Heart left ventricle (tissue), 16 donors: ENCODE results near the gene LANCL1. TPM values are rescaled to one million over a fixed set of nuclear protein-coding genes. Genes with fewer than 3 reads are reported as not detected.
A peak's percentile ranks its signal among the peaks of the same experiment; 100 is the strongest.

ENCODE experiments used
- ATAC-seq, 4 donors: fragments of 200-7000 bp; cut with Tn5 transposase; one replicate each; pipeline ENCODE4 v1.9.1; 2020 to 2022; ENCODE audit warnings: moderate library complexity in 4 of 4, mild to moderate bottlenecking in 3 of 4, moderate number of reproducible peaks in 1 of 4
- DNase-seq, 5 donors: peaks; one replicate each; pipeline ENCODE4 v3.0.0-alpha.2; 2020
- H3K27ac ChIP-seq, 12 donors: fragments of 200-600 bp; sonication (generic) in 4 of 12; one replicate each; pipeline versions ENCODE4 v1.5.0 to v1.8.0; 2016 to 2022; ENCODE audit warnings: mild to moderate bottlenecking in 2 of 12
- H3K27me3 ChIP-seq, 9 donors: fragments of 200-600 bp; sonication (generic) in 2 of 9; one replicate each; pipeline versions ENCODE4 v1.5.1 to v1.8.0; 2016 to 2022; ENCODE audit warnings: mild to moderate bottlenecking in 3 of 9
- H3K36me3 ChIP-seq, 9 donors: fragments of 200-600 bp; sonication (generic) in 2 of 9; one replicate each; pipeline versions ENCODE4 v1.5.0 to v1.8.0; 2018 to 2022; ENCODE audit warnings: mild to moderate bottlenecking in 2 of 9
- H3K4me1 ChIP-seq, 12 donors: fragments of 200-600 bp; sonication (generic) in 4 of 12; one replicate each; pipeline versions ENCODE4 v1.5.0 to v1.8.0; 2016 to 2022; ENCODE audit warnings: mild to moderate bottlenecking in 3 of 12
- H3K4me3 ChIP-seq, 12 donors: fragments of 200-600 bp; sonication (generic) in 4 of 12; one replicate each; pipeline versions ENCODE4 v1.5.0 to v1.8.0; 2017 to 2022; ENCODE audit warnings: mild to moderate bottlenecking in 9 of 12, moderate library complexity in 4 of 12
- H3K9me3 ChIP-seq, 12 donors: fragments of 200-600 bp; sonication (generic) in 4 of 12; one replicate each; pipeline versions ENCODE4 v1.5.0 to v1.8.0; 2016 to 2022; ENCODE audit warnings: mild to moderate bottlenecking in 1 of 12
- CTCF ChIP-seq, 12 donors: fragments of 200-600 bp; sonication (generic) in 4 of 12; IDR thresholded peaks; one replicate each; pipeline versions ENCODE4 v1.5.0 to v1.8.0; 2018 to 2022; ENCODE audit warnings: antibody characterized with exemption in 12 of 12, mild to moderate bottlenecking in 5 of 12
- POLR2A ChIP-seq, 2 donors: fragments of 450-650 bp; IDR thresholded peaks; one replicate each; pipeline ENCODE4 v1.6.1; 2017; ENCODE audit warnings: antibody characterized with exemption in 2 of 2, mild to moderate bottlenecking in 2 of 2, moderate library complexity in 2 of 2
- WGBS, 4 donors: extraction: QIAGEN DNeasy Blood & Tissue Kit in 2 of 4; methylation state at CpG; one replicate each; pipeline versions ENCODE4 v1.1.5 to v1.1.7; 2013 to 2018; 5-methylcytosine and 5-hydroxymethylcytosine counted together
- intact Hi-C, 10 donors: fragments of 100-400 bp; cut with DNase I; formaldehyde crosslinking; loops; one replicate each; pipeline versions ENCODE4 v1.11.1 to v1.14.2; 2022
- polyA plus RNA-seq, 2 donors: library from polyadenylated mRNA; stranded (reverse); fragments of 200-250 nt; gene quantifications; one replicate each; pipeline ENCODE4 v1.2.3, GENCODE V29; 2013
- total RNA-seq, 9 donors: library from RNA; depleted of rRNA in 2 of 9; stranded (reverse); fragments of >200 nt in 2 of 9; fragmentation: NEBNext Ultra II Directional in 3 of 9; extraction: Animal tissue kit (Norgen Biotek cat#: 25700) in 3 of 9; gene quantifications; one replicate each; pipeline versions ENCODE4 v1.1.0 to v1.2.4, GENCODE V29; 2016 to 2023
- donor health status: ischemic (EF 13 %, LVEDD 7.1; RV severe dilation, severe dysfunction).
- donor health status: healthy with polysubstance abuse.
- donor health status: DM: no; HTN: yes; CAD: no.
- donor health status: DM: no; HTN: no; CAD: no.
- donor health status: ischemic (EF 25% LVEDD 6.9; RV normal size, moderate dysfunction).
- donor health status: ischemic (EF 25% LVEDD 5.7; RV mildly dilated, moderate dysfunction).
- donor health status: healthy.
- donor health status: DM: yes; HTN: yes; CAD: no.
- donor health status: ischemic (EF 35%, LVEDD 5.7; RV mildly dilated, moderate dysfunction).
- donor health status: nonischemic (EF 11% LVEDD 7.7; RV severe dilation, severe dysfunction).
- donor health status: DM: yes; HTN: yes; CAD: no.
- donor health status: PGD.
- donor health status: ischemic (EF 29% LVEDD 5.4; RV normal size, mild dysfunction).
- donor health status: nonischemic (EF 23%, LVEDD 6.1; RV moderate dilation, normal function).

Gene LANCL1
- total and polyA plus RNA-seq, 11 donors, result 7.7 to 76.1 (median 44.9) TPM

GRCh38 chr2:210480764-210481163 is 4.2 kb upstream of the LANCL1 start:
- H3K36me3 ChIP-seq, result no peaks in the 10 kb centered on the region
- peaks cover 0 to 4% (median 0%) of the 10 kb centered on the region in 12 donors for H3K9me3 ChIP-seq
- 80 to 88% (median 84%) methylated on average over 2 of the region's 2 CpGs for WGBS, 4 donors
- intact Hi-C loops, result no loop called here
- DNase-seq (no peak), ATAC-seq (no peak)
- H3K4me3 ChIP-seq, result no peak overlapping the region
- H3K27ac ChIP-seq, result no peak overlapping the region
- H3K27me3 ChIP-seq, result no peaks in the 10 kb centered on the region
- no peak for TF ChIP-seq CTCF (IDR thresholded peaks at IDR 0.05)
- no peak for TF ChIP-seq POLR2A (IDR thresholded peaks at IDR 0.05)
- peaks cover 0 to 15% (median 4%) of the 10 kb centered on the region in 12 donors for H3K4me1 ChIP-seq

GRCh38 chr2:210480079-210480478 is 3.5 kb upstream of the LANCL1 start:
- intact Hi-C loops, result no loop called here
- Histone ChIP-seq H3K4me3 (no peak overlapping the region), H3K27ac (no peak overlapping the region), H3K27me3 (no peaks in the 10 kb centered on the region), H3K4me1 (peaks cover 0 to 22% (median 10%) of the 10 kb centered on the region in 12 donors), H3K9me3 (peaks cover 0 to 4% (median 0%) of the 10 kb centered on the region in 12 donors), H3K36me3 (no peaks in the 10 kb centered on the region)
- TF ChIP-seq POLR2A (IDR thresholded peaks at IDR 0.05) (no peak), CTCF (IDR thresholded peaks at IDR 0.05) (no peak)
- 66 to 81% (median 73%) methylated on average over 3 of the region's 3 CpGs for WGBS, 4 donors
- ATAC-seq (no peak), DNase-seq (no peak)

- TF ChIP-seq CTCF (IDR thresholded peaks at IDR 0.05) (no peak), POLR2A (IDR thresholded peaks at IDR 0.05) (no peak)
- no peak for ATAC-seq
- intact Hi-C loops, result no loop called here
- 94 to 97% (median 96%) methylated on average over 2 of the region's 2 CpGs for WGBS, 4 donors
- no peak overlapping the region for H3K4me3 ChIP-seq
- H3K36me3 ChIP-seq, result peaks cover 0 to 9% (median 0%) of the 10 kb centered on the region in 9 donors
- H3K4me1 ChIP-seq, result peaks cover 0 to 27% (median 10%) of the 10 kb centered on the region in 12 donors
- H3K27me3 ChIP-seq, result no peaks in the 10 kb centered on the region
- DNase-seq, result no peak
- H3K27ac ChIP-seq, result no peak overlapping the region
- H3K9me3 ChIP-seq, result no peaks in the 10 kb centered on the region
Measured at GRCh38 chr2:210478661-210479060, 2.1 kb upstream of the LANCL1 start.

GRCh38 chr2:210477496-210477895 is 937 bp upstream of the LANCL1 start:
- H3K4me1 ChIP-seq, result peaks cover 0 to 27% (median 10%) of the 10 kb centered on the region in 12 donors
- 71 to 80% (median 76%) methylated on average over 3 of the region's 3 CpGs for WGBS, 4 donors
- H3K9me3 ChIP-seq, result no peaks in the 10 kb centered on the region
- DNase-seq, result peak in 4 of 5 donors; percentile 28 to 38 (median 37)
- peak overlapping the region in 6 of 12 donors; percentile 66 to 85 (median 80) for H3K27ac ChIP-seq
- peak in 3 of 4 donors; percentile 48 to 74 (median 52) for ATAC-seq
- TF ChIP-seq CTCF (IDR thresholded peaks at IDR 0.05) (no peak), POLR2A (IDR thresholded peaks at IDR 0.05) (no peak)
- peak overlapping the region in 9 of 12 donors; percentile 62 to 95 (median 80) for H3K4me3 ChIP-seq
- H3K27me3 ChIP-seq, result no peaks in the 10 kb centered on the region
- peaks cover 0 to 19% (median 7%) of the 10 kb centered on the region in 9 donors for H3K36me3 ChIP-seq
- intact Hi-C loops, result no loop called here
